IPS DF 19.7 (cell line): ENCODE results near the gene CEP162.
A peak's percentile ranks its signal among the peaks of the same experiment; 100 is the strongest.
"Not testable (repeated sequence)": the region's sequence is repeated elsewhere in the genome, so short reads cannot be mapped to it uniquely, and the experiment has no call there.

Experiments used
- DNase-seq: peaks from one replicate; pipeline ENCODE4 v3.0.0-alpha.2; 2013; ENCODE audit warnings: low read depth, low spot score

CEP162 gene

DNA sequence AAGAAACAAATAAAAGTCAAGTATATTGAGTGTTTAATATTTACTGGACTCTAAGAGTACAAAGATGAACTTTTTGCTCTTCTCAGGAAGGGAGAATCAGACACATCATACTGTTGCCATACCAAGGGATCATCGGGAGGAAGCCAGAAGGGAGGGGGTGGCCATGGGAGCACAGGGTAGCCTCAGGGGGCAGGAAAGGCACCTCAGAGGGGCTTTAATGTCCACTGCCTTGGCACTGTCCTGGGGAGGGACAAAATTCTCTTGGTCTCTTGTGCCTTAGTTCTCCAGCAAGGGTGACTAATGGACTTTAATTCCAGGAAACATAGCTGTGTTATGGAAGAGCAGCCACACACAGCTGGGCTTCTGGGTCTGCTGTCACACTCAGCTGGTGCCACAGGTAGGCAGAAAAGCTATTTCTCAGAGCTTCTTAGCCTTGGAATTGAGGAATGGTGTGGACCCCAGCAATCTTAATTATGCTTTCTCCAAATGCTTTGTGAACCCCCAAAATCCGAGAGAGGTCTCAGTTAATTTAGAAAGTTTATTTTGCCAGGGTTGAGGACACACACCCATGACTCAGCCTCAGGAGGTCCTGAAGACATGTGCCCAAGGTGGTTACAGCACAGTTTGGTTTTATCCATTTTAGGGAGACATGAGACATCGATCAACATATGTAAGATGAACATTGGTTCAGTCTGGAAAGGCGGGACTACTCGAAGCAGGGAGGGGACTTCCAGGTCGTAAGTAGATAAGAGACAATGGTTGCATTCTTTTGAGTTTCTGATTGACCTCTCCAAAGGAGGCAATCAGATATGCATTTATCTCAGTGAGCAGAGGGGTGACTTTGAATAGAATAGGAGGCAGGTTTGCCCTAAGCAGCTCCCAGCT is 140.7 kb downstream of the CEP162 start:
- DNase-seq = no peak

DNA sequence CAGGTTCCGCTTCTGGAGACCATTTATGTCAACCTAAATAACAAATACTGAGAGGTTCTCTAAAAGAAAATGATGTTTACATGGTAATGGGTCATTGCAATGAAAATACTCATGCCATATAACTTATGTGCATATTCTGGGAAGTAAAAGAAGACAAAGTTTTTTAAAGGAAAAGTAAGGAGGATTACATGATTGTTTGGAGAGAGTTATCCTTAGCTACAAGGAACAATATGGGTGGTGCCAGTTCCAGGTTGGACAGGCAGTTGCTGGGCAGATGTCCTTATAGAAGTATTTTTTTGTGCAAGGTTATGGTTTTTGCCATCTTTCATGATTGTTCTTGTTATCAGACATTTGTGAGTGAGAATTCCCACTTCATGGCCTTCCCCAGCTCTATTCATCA is 141.4 kb downstream of the CEP162 start:
- DNase-seq = no peak

DNA sequence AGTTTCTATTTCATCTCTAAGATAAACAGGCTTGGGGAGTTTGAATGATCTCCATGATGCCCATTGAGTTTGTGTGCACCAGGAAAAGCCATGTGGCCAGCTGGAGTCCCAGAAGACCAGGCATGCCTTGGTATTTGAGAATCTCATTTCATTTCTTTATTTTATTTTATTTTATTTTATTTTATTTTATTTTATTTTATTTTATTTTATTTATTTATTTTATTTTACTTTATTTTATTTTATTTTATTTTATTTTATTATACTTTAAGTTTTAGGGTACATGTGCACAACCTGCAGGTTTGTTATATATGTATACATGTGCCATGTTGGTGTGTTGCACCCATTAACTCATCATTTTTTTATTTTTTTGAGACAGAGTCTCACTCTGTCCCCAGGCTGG is 142.7 kb downstream of the CEP162 start:
- not testable (repeated sequence) for DNase-seq

DNA sequence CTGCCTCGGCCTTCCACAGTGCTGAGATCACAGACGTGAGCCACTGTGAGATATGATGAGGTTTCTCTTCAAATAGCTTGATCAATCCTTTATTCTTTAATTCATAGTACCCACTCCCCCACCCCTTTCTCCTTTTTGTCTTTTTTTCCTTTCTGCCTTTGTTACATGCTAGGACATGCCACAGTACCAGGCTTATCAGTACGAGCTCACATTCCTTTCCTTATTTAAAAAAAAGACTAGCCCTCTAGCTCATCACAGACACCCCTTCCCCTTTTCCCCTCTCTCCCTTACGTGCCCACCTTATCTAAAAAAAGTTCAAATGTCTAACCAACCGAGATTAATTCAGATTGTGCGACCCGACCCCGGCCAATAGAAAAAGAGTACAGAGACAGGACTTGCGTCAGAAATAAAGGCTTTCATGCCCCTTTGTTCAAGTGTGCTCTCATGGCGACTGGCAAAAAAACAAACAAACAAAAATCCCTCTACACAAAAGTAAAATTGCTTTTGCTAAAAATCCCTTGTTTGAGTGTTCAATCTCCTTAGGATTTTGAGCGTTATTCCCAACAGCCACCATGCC is 144.7 kb downstream of the CEP162 start:
- no peak for DNase-seq

DNA sequence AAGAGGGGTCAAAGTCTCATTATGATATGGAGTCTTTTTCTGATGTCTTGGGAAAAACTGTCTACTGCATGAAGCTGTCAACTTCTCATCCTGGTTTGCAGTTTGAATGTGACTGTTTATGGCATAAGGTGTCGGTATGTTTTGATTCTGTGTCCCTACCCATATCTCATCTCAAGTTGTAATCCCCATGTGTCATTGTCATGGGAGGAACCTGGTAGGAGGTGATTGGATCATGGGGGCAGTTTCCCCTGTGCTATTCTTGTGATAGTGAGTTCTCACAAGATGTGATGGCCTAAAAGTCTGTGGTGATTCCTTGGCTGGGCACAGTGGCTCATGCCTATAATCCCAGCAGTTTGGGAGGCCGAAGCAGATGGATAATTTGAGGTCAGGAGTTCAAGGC is 146.2 kb downstream of the CEP162 start:
- DNase-seq = no peak

DNA sequence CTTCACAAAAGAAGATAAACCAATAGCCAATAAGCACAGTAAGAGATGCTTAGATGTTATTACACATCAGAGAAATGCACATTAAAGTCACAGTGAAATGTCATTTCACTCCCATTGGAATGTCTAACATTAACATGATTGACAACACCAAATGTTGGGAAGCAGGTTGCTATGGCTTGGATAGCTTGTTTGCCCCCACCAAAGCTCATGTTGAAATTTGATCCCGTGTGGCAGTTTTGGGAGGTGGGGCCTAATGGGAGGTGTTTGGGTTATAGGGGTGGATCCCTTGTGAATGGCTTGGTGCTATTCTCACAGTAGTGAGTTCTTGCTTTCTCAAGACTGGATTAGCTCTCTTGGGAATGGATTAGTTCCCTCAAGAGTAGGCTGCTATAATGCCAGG is 149.1 kb downstream of the CEP162 start:
- no peak for DNase-seq

DNA sequence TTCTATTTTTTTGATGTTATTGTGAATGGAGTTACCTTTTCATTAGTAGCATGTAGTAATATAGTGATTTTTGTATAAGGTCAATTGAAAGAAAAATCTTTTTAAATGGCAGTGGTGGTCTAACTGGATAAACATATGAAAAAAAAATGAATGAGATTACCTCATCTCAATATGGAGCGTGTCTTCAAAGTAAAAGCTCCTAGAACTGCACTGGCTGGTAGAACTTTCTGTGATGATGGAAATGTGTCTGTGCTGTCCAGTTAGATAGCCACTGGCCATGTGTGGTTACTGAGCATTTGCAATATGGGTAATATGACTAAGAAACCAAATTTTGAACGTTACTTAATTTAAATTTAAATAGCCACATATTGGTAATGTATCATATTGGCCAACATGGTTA is 149.8 kb downstream of the CEP162 start:
- no peak for DNase-seq

DNA sequence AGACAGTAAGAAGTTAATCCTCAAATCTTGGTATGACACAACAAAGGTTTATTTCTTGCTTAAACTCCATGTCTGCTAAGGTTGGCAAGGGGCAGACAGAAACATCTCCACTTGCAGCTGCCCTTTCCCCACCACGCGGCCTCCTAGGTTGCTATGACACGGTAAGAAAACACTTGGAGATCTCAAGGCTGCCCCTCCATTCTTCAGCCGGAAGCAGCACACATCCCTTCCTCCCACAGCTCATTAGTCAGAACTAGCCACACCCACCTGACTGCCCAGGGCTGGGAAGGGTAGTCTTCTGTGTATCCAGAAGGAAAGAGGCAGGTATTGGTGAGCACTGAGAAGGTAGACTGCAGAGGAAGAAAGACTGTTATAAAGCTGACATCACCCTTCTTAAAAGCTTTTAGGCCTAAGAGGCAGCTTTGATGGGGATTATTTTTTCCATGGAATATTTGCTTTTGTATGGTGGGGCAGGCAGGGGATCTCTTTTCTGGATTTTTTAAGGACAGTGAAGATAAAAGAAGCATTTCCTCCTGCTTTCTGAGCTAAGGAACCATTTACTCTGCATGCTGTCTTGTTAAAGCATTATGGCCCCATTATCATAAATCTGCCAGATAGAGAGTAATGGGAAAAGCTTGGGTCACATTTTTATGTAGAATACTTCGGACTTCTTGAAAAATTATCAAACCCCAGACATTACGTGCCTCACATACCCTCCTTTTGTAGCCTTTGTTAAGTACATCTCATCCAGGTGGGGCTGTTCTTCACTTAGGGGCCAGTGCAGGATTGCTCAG is 152.3 kb downstream of the CEP162 start:
- DNase-seq = peak; percentile 59
